GM21423 (cell line): Measurements from ENCODE around the gene DAB2.

ENCODE experiments used
- ATAC-seq: cut with Tn5 transposase; IDR thresholded peaks from one replicate; pipeline ENCODE4 v1.9.1; 2021; ENCODE audit warnings: mild to moderate bottlenecking, moderate library complexity; ENCODE audit not compliant: unreplicated experiment

The DAB2 gene

DNA sequence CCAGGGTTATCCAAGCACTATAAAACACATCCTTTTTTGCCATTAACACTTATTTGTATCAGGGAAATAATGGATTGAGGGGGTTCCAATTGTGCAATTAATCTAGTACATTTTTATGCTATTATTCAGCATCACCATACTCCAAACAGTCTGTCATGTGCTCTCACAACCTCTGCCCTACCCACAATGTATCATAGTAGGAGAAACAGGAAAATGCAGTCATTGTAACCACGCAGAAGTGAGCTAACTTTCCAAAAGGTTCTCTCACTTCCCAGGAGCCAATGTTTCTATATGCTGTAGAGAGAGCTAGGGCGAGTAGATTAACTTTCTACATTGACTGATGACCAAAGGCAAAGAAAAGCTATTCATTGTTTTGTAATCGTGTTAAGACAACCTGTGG lies 29.8 kb downstream of the DAB2 start:
- no peak for ATAC-seq

DNA sequence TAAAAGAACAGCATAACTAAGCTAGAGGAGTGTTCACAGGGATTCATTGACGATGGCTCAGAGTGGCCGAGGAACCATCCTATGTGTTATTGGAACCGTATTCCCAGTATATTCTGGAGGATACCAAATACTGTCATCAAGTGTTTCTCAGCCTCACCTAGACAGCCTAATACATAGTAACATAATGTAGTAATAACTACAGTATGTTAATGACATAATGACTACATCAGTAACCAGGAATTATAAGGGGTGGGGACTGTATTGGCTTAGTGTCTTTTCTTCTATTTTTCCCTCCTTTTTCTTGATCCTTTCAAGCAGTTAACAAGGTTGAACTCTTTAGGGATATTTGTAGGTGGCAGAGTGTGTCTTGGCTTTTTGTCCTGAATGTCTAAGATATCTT lies 33.8 kb downstream of the DAB2 start:
- ATAC-seq, result no peak

DNA sequence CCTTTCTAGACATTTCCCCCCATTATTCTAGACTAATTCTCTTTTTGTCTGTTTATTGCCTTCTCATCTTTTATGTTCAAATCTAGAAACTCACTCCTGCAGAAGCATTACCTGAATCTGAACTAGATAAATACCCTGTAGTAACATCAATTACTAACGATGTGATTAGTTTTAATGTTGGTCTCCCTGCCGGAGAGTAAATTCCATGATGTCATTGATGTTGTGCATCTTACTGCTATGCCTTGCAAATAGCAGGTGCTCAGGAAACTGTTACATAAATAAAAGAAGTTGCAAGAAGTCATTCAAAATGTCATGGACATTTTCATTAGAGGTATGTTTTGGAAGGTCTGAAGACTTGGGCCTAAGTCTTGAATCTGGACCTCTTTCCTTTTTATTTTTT lies 37.5 kb downstream of the DAB2 start:
- no peak for ATAC-seq

DNA sequence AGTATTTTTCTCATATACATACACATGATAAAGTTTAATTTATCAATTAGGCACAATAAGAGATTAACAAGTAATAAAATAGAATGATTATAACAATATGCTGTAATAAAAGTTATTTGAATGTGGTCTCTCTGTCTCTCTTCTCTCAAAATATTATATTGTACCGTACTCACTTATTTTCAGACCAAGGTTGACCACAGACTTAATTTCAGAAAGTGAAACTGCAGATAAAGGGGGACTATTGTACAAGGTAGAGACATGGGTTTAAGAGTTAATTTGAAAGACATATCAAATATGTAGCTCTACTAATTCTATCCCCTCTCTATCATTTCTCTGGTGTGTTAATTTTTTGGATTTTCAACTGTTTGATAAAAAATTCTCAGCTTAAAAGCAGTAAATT lies 40.5 kb downstream of the DAB2 start:
- no peak for ATAC-seq

DNA sequence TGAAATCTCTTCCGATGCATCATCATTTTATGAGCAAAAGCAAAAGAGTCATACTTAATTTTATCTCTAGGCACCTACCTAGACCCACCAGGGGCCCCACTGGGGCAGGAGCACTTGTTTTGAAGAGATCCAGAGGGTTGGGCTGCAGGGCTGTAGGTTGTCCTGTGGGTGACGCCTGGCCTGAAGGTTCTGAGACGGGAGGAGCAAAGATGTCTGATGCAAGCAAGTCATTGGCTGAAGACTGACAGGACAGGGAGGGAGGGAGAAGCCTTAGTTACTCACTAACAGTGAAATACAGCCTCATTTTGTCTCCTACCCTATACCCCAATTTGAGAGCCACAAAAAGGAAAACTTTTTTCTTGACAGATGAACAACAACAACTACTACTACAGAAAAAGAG lies 43.4 kb downstream of the DAB2 start:
- no peak for ATAC-seq

DNA sequence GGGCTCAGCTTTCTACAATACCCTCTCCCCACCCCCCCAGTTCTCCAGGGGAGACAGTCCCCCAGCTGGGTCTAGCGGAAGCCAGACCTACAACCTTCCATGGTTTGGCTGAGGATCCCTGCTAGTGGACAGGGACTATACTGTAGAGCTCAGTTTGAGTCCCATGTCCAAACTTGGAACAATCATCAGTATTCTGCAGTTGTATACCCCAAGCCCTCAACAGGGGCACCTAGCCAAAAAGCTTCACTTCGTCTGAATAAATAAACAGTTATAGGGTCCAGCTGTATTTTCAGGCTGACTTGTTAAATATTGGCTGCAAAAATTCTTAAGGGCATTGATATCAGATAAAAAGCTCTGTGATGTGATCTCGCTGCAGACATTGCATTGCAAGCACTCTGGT lies 45.1 kb downstream of the DAB2 start:
- no peak for ATAC-seq

DNA sequence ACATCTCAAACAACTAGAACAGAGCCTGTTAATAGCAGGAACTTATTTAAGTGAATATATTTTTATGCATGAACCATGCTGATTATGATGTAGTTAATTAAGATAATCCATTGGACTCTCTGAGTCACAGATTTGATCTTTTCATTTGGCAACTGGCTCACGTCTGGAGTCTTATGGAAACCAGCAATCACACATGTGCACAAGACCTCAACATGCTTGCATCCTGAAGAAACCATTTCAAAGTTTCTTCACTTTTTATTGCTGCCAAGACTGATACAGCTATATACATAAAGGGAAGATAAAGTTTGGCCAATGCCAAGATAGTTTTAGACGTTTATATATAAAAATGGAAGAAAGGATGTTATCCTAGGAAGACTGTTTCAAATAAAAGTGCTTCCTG lies 47.2 kb downstream of the DAB2 start:
- no peak for ATAC-seq

DNA sequence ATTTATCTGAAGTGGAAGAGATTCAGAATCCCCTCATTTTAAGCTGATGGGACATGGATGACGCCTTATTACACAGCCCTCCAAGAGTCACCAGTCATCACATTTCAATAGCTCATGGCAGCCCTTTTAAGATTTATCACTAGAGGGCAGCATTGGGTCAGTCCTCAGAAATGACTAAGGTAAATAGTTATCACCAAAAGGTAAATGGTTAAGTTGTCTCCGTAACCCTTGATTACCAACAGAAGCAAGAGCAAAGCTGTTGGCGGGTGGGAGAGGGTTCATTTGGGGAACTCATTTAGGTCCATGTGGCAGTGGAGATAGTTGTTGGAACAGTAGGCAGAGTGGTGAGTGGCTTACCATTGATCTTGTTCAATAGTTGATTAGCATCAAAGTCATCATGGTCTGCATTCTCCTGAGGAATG lies 48.5 kb downstream of the DAB2 start:
- peak; percentile 73 for ATAC-seq

DNA sequence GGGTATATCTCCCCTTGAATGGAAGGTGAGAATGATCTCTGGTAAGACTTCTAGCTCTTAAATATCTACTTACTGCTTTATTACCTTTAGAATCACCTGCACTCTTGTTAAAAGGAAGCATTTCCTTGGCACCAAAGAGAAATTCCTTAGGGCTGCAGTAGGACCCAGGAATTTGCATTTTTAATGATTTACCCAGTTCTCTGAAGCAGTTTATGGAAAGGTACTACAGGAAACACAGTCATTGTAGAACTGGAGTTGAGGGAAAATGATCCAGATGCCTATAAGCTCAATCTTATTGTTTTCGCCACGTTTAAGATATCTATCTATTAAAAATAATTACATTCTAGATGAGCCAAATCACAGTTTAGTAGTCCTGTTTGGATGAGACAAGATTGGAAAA lies 51.0 kb downstream of the DAB2 start:
- no peak for ATAC-seq

DNA sequence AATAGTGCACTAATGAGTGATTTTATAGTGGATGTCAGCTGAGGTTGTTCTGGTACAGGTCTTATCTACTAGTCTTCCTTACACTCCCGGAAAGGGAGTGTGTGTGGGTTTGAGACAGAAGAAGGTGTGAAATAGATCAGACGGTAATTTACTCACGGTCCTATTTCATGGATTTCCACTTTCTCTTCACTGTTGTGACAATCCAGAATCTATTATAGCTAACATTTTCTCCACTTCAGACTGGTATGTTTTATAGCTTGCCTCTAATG lies 53.5 kb downstream of the DAB2 start:
- ATAC-seq, result no peak

DNA sequence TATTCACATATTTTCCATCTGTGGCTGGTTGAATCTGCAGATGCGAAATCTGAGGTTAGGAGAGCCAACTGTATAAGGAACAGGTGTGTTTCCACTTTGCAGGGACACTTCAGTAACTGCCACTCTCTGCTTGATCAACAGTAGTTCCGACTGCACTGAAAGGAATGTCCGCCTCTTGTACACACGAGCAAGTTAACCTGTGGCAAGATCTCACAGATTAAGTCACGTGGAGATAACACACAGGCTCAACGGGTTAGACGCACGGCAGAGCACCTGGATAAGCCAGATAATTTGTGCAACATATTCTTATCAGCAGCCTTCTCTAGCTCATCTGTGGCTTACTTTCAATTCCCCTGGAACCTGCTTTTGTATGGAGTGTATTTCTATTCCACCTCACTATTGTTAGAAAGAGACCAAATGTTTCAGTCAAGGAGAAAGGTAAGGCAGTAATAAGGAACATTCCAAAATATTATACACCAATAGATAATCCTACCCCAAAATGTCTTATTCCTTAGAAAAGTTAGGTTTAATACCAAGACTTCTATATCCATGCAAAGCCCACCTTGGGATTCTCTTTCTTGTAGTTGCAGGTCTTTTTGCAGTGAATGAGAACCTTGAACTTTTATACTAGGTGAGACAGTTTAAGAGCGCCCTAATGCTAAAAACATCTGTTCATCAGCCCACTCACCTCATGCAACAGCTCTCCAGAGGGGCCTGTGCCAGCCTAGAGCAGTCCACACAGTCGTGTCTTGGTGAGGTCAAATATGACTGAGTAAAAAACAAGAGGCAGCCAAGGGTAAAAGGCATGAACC lies 54.0 kb downstream of the DAB2 start:
- no peak for ATAC-seq

DNA sequence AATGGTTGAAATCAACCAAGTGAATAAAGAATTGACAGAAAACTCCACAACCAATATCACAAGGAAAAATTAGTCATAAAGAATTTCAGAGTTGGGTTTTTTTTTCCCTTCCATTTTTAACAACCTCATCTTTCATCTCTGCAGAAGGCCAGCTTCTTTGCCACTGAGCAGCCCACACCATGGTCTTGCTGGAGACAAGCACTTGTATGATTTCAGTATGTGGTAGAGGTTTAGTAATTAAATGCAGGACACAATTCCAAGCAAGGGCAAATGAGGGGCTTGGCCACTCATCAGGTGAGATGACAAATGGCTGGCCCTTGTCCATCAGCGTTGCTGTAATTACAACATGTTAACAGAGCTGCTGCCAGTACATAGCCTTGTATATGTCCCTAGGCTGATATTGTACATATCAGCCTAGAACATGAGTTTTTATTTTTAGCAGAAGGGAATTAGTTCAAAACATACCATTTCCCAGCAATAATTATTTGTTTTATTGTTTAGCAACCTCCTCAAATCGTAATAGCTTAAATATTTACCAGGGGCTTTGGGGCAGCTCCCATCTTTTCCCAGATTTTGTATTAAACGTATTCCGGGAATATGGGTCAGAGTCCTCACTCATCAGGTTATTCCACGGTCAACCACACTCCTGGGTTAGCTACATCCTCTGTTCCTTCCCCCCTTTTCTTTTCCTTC lies 55.5 kb downstream of the DAB2 start:
- ATAC-seq, result no peak

DNA sequence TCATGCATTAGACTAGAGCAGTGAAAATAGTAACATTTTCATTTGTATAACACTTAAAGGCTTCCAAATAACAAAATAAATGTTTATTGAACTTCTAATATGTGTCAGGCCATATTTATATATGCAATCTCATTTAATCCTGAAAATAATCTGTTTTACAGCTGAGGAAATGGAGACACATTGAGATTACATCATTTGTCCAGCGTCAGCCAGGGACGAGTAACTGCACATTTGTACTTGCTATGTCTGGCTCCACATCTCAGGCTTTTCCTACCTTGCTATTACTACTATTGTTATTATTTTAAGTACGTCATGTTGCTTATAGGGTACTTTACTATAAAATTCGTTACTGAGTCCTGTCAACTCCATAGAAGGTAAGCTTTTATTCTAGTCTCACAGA lies 56.7 kb downstream of the DAB2 start:
- ATAC-seq, result no peak

DNA sequence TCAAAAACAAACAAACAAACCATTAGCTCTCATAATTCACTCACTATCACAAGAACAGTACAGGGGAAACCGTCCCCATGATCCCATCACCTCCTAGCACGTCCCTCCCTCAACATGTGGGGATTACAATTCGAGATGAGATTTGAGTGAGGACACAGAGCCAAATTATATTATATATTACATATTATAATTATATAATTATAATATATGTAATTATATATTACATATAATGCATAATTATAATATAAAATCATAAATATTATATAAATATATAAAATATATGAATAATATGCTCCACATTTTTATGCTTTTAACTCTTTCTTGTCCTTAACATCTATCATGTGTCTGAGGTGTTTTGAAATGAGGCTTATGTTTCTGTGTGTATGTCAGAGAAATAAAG lies 57.1 kb downstream of the DAB2 start:
- ATAC-seq, result no peak

DNA sequence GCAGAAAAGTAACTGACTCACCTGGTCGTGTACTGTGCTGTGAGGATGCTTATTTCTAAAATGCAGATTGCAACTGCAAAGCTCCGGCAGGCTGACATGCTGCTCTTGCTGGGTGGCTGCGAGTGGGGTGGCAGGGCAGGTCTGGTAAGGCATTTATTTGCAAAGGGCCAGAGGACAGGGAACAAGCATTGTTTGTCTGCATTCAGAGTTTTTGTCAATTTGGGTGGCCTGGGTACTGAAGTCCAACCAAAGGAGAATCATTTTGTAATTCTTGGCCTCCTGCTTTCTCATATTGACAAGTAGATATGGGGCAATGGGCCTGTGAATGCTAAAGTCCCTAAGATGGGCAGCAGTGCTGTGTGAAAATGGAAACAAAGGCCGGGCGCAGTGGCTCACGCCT lies 60.4 kb downstream of the DAB2 start, which contains the start of gene C9:
C9 (minus strand) TSS at position 129 of the 400 bp plus-strand sequence; CDS start at position 98, 31 bp downstream.
- no peak for ATAC-seq

DNA sequence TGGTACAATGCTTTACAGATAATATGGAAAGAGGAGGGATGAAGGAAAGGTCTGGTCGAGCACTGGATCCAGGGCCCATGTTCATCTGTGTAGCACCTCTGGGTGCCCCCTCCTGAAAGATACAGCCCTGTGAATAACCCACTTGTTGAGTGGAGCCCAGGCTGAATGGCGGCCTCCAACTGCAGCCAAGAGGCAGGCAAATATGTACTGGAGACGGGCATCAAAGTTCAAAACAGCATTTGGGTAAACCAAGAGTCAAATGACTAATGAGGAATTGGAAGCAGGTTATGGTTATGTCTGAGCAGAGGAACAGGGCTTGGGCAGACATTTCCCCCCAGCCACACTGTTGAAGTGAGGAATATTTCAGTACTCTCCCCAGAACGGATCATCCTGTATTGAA lies 61.6 kb downstream of the DAB2 start:
- no peak for ATAC-seq

DNA sequence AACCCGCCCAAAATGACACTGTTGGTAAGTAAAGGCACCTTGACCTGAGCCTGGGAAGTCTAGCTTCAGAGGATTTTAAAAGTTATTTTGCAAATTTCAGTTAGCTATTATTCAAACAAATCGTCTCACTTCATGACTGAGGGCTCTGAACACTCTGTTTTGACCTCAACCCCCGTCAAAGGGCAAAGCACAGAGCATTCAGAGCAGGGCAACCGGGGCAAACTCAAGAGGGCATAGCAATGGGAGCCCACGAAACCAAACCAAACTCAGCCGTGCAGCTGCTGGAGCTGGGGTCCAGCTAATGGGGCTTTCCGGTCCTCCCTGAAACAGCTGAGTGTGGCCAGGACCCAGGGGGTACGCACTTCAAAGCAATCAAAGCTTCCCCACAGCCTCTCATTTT lies 62.1 kb downstream of the DAB2 start:
- no peak for ATAC-seq

DNA sequence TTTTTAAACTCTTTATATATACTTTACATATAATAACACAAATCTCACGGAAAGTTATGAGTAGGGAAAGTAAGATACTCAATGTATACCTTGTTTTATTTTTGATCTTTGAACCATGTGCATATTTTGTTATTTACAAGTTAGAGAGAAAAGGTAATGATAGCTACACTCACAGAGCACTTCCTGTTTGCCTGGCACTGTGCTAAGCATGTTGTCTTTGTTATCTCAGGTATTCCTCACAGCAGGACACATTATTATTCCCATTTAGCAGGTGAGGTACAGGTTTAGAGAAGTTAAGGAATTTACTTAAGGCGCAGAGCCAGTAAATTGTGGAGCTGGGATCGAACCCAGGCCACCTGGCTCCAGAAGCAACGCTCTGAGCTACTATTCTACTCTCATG lies 63.5 kb downstream of the DAB2 start:
- ATAC-seq, result no peak

DNA sequence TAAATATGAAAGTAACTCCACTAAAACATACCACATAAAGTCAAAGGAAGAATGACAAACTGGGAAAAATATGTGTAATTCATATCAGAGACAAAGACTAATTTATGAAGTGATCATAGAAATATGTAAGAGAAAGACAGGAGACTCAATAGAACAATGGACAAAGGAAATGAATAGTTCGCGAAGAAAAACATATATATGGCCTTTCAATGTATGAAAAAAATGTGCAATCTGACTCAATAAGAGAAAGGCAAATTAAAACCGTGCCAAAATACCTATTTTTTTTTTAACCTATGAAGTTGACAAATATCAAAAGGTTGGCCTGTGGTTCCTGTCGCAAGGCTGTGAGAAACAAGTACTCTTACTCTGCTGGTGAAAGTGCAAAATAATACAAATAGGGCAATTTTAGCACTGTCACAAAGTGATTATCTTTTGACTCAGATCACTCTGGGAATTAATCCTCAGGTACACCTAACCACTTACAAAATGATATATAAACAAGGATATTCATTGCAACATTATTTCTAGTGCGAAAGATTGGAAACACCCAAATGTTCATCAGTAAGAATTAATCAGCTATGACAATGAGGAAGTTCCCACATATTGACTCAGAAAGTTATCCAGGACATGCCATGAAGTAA lies 64.2 kb downstream of the DAB2 start:
- no peak for ATAC-seq

DNA sequence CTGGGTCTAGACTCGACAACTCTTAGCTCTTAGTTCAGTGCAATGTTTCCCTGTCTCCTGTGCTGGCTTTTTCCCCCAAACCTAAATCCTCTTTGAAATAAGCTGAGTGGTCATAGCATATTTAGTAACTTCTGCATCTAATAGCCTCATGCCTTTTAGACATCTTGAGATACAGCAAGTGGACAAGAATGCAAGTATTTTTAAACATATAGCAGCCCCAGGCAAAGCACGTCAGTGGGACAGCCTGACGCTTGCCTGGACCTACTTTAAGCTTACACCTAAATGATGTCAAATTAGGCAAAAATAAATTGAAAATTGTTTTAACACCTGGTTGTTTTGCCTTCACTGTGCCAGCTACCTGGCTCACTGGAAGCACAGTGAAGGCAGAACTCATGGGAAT lies 68.5 kb downstream of the DAB2 start:
- ATAC-seq, result no peak

DNA sequence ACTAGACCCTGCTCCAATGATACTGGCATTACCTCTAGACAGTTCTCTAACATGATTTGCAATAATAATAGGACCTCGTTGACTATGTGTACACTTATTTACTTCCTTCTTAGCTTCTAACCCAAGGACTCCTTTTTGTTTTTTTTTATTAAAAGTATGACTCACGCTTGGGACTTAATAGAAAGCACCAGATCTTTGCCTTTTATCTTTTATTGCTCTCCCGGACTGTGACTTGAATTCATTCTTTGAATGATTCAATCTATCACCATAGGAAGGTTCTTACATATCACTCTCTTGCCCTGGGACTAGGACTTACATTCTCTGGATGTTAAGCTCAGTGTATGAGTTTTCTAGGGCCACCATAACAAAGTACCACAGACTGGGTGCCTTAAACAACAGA lies 69.5 kb downstream of the DAB2 start:
- ATAC-seq, result no peak

DNA sequence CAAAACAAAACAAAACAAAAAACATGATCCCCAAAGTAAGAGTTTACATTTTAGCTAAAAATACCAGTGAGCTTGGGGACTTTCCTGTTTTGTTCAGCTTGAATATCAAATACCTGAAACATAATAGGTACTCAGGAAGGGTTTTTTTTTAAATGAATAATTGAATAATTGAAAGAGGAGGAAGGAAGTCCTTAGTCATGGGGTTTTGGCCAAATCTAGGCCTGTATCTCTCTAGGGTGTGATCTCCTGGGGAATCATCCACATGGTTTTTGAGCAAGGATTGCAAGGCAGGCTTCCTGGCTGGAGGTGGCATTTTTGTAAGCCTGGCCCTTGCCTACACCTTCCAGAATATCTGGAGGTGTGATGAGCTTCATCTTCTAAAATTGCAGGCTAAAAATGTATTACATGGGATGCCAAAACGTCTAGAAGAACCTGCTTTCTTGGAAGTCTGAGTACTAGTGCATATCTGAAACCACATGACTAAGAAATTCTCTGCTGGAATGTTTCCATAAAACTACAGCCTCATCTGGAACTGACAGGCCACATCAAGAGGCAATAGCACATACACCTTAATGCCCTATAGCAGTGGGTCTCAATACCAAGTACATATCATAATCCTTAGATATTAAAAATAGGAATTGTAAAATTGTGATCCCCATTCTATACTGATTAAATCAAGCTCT lies 70.9 kb downstream of the DAB2 start:
- ATAC-seq, result no peak
